ENCODE data around the gene KATNAL2. TPM values are rescaled to one million over a fixed set of nuclear protein-coding genes. Genes with fewer than 3 reads are reported as not detected.

Gene KATNAL2
- total RNA-seq, 1 experiment from 2014 or later = 21.7 TPM

- peaks cover 4% of the 10 kb centered on the region for H3K4me1 ChIP-seq (ENCODE audit: insufficient read depth, low read length)
- Mint-ChIP-seq H3K4me3 (peak overlapping the region; percentile 88 to 89), H3K4me1 (peaks cover 54 to 57% of the 10 kb centered on the region in 2 experiments), H3K27me3 (ENCODE audit: low read depth) (no peaks in the 10 kb centered on the region), H3K9me3 (no peaks in the 10 kb centered on the region), H3K36me3 (ENCODE audit: insufficient read depth in 1 of 3, low read depth in 3 of 3) (0 out of 7 replicates have a peak, but pooled peaks cover 0 to 2% (median 0%) of the 10 kb centered on the region in 3 experiments), H3K27ac (peak overlapping the region; percentile 83 to 93 (median 89); a peak in 5 of 7 replicates)
- no peaks in the 10 kb centered on the region for H3K27me3 ChIP-seq (ENCODE audit: insufficient read depth, low read length)
- no peak overlapping the region for H2BK15ac ChIP-seq (ENCODE audit: low read depth, low read length)
- peaks cover 11% of the 10 kb centered on the region for H3K23me2 ChIP-seq (ENCODE audit: insufficient read length, low read depth, low read length, poor library complexity, severe bottlenecking)
- no peak overlapping the region for H3K18ac ChIP-seq (ENCODE audit: insufficient read length, low read depth, low read length)
- peak overlapping the region; percentile 53 for H3K9ac ChIP-seq (ENCODE audit: extremely low read depth, insufficient read length, low read length)
- no peak overlapping the region for H3K56ac ChIP-seq (ENCODE audit: insufficient read length, low read depth, low read length)
- no peaks in the 10 kb centered on the region for H4K20me1 ChIP-seq (ENCODE audit: control insufficient read depth, insufficient read depth, insufficient read length)
- H2AFZ ChIP-seq (ENCODE audit: low read length) = no peak overlapping the region
- no CpG with 5 or more reads among the region's 21 CpGs for WGBS (ENCODE audit: extremely low coverage, insufficient read length, low lambda C conversion rate)
- TF ChIP-seq CTCF (conservative IDR thresholded peaks at IDR 0.05) = no peak
- no peaks in the 10 kb centered on the region for H3K9me3 ChIP-seq (ENCODE audit: control insufficient read depth, low read depth, low read length)
- H2AK5ac ChIP-seq (ENCODE audit: insufficient read length, low read length) = no peak overlapping the region
- peaks cover 3% of the 10 kb centered on the region for H3K79me1 ChIP-seq (ENCODE audit: insufficient read depth, low read depth, low read length, poor library complexity, severe bottlenecking)
- peaks cover 18% of the 10 kb centered on the region; the same call in 1 of the 2 replicates for H3K79me2 ChIP-seq (ENCODE audit: insufficient read depth, low read length)
- no peak overlapping the region for H3K23ac ChIP-seq (ENCODE audit: insufficient read length, low read depth, low read length)
- no peak overlapping the region for H3K4ac ChIP-seq (ENCODE audit: low read depth, low read length)
- H2BK12ac ChIP-seq (ENCODE audit: insufficient read length, low read depth, low read length) = no peak overlapping the region
- 0 out of 2 replicates have a peak overlapping the region, but pooled peaks have one; percentile 4 for H3K14ac ChIP-seq (ENCODE audit: insufficient read depth, low read length)
- no peak overlapping the region for H2BK120ac ChIP-seq (ENCODE audit: low read depth, low read length, poor library complexity, severe bottlenecking)
- no peak overlapping the region for H4K5ac ChIP-seq (ENCODE audit: insufficient read length, low read depth, low read length)
- H3K27ac ChIP-seq (ENCODE audit: insufficient read length, low read depth, low read length) = no peak overlapping the region
- H3K4me2 ChIP-seq (ENCODE audit: insufficient read depth, insufficient read length, low read length) = peak overlapping the region; percentile 78
- H4K91ac ChIP-seq (ENCODE audit: insufficient read length, low read depth, low read length) = no peak overlapping the region
- no peak overlapping the region for H3T11ph ChIP-seq (ENCODE audit: low read length)
- peak; percentile 39 for DNase-seq
- no peak overlapping the region for H4K8ac ChIP-seq (replicated peaks; ENCODE audit: insufficient read length, low read depth, low read length)
- H2BK20ac ChIP-seq (ENCODE audit: low read depth, low read length, poor library complexity, severe bottlenecking) = no peak overlapping the region
- H2BK5ac ChIP-seq (ENCODE audit: insufficient read length, low read length) = no peak overlapping the region
Measured at GRCh38 chr18:46916551-46917107, 773 bp upstream of the KATNAL2 start.
